DMS 273 (cell line): Measurements from ENCODE around the gene HTRA1.
A peak's percentile ranks its signal among the peaks of the same experiment; 100 is the strongest.

Experiments used
- DNase-seq: peaks from one replicate; lab custom pipeline; 2025; ENCODE audit not compliant: unreplicated experiment; lab: John Stamatoyannopoulos, UW

Gene HTRA1

GRCh38 chr10:122550427-122550826 lies 89.1 kb downstream of the HTRA1 start:
- DNase-seq, result no peak

- no peak for DNase-seq
Observed at GRCh38 chr10:122550983-122551382, 89.6 kb downstream of the HTRA1 start.

- DNase-seq, result no peak
Observed at GRCh38 chr10:122551450-122551849, 90.1 kb downstream of the HTRA1 start.

- DNase-seq, result no peak
Observed at GRCh38 chr10:122553341-122553740, 92.0 kb downstream of the HTRA1 start.

GRCh38 chr10:122554131-122555036 lies 93.0 kb downstream of the HTRA1 start:
- peak; percentile 2 for DNase-seq

GRCh38 chr10:122555442-122555841 lies 94.1 kb downstream of the HTRA1 start:
- peak; percentile 73 for DNase-seq

- DNase-seq, result peak; percentile 3
Observed at GRCh38 chr10:122557516-122557915, 96.2 kb downstream of the HTRA1 start.

- DNase-seq, result no peak
Observed at GRCh38 chr10:122558452-122558851, 97.1 kb downstream of the HTRA1 start.

- no peak for DNase-seq
Observed at GRCh38 chr10:122559228-122559627, 97.9 kb downstream of the HTRA1 start.

GRCh38 chr10:122560279-122560804 lies 99.0 kb downstream of the HTRA1 start, which contains the start of gene DMBT1:
Gene DMBT1, plus strand, starts transcription at chr10:122560754. Its CDS starts 17 bp downstream, at chr10:122560771.
- no peak for DNase-seq

GRCh38 chr10:122561212-122561611 lies 99.9 kb downstream of the HTRA1 start:
- no peak for DNase-seq

GRCh38 chr10:122561792-122562191 lies 100.4 kb downstream of the HTRA1 start:
- no peak for DNase-seq
